HG03025 (cell line): Measurements from ENCODE around the gene WDR37.

Experiments used
- ATAC-seq: cut with Tn5 transposase; IDR thresholded peaks from one replicate; pipeline ENCODE4 v1.9.1; 2021; ENCODE audit warnings: mild to moderate bottlenecking, moderate library complexity; ENCODE audit not compliant: unreplicated experiment, low FRiP score

Gene WDR37

GRCh38 chr10:1121271-1121970, 65.2 kb downstream of the WDR37 start:
- no peak for ATAC-seq

- no peak for ATAC-seq
Observed at GRCh38 chr10:1122349-1122748, 66.2 kb downstream of the WDR37 start.

GRCh38 chr10:1123198-1123597, 67.0 kb downstream of the WDR37 start:
- ATAC-seq: no peak

GRCh38 chr10:1123972-1124371, 67.8 kb downstream of the WDR37 start:
- ATAC-seq: no peak

GRCh38 chr10:1124796-1125195, 68.6 kb downstream of the WDR37 start:
- no peak for ATAC-seq

GRCh38 chr10:1126461-1126860, 70.3 kb downstream of the WDR37 start:
- no peak for ATAC-seq

GRCh38 chr10:1127629-1128028, 71.4 kb downstream of the WDR37 start:
- no peak for ATAC-seq

GRCh38 chr10:1128115-1128514, 71.9 kb downstream of the WDR37 start:
- no peak for ATAC-seq

- ATAC-seq: no peak
Observed at GRCh38 chr10:1128649-1129048, 72.5 kb downstream of the WDR37 start.

GRCh38 chr10:1130226-1130625, 74.0 kb downstream of the WDR37 start:
- ATAC-seq: no peak

GRCh38 chr10:1130995-1131790, 75.0 kb downstream of the WDR37 start:
- no peak for ATAC-seq

GRCh38 chr10:1132584-1132983, 76.4 kb downstream of the WDR37 start:
- ATAC-seq: no peak

GRCh38 chr10:1133495-1134045, 77.4 kb downstream of the WDR37 start:
- ATAC-seq: no peak

- ATAC-seq: no peak
Observed at GRCh38 chr10:1134156-1134555, 78.0 kb downstream of the WDR37 start.

GRCh38 chr10:1136268-1136667, 80.1 kb downstream of the WDR37 start:
- ATAC-seq: no peak

GRCh38 chr10:1137499-1138163, 81.4 kb downstream of the WDR37 start:
- no peak for ATAC-seq

- ATAC-seq: no peak
Observed at GRCh38 chr10:1138529-1138928, 82.3 kb downstream of the WDR37 start.

- no peak for ATAC-seq
Observed at GRCh38 chr10:1141261-1141660, 85.1 kb downstream of the WDR37 start.

GRCh38 chr10:1141701-1142100, 85.5 kb downstream of the WDR37 start:
- ATAC-seq: no peak

- ATAC-seq: no peak
Observed at GRCh38 chr10:1142596-1142995, 86.4 kb downstream of the WDR37 start.

- ATAC-seq: no peak
Observed at GRCh38 chr10:1147810-1148209, 91.6 kb downstream of the WDR37 start.
